ENCODE results near the gene NALCN.

The NALCN gene

DNA sequence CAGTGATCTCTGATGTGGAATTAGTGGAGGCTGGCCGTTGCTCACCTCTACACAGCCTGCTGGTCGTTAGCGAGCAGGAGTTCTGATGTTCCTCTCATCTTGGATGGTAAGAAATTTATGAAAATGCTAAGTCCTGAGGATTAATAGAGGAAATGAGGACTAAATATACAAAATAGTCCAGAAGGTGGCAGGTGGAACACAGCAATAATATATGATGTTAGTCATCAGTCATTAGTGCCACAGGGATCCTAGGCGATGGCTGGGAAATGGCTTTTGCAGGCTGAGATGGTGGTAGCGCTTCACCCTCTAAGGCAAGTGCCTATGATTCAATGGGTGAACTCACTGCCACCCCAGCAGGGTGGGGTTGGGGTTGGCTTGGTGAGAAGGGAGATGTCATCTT lies 403.1 kb downstream of the NALCN start:
- no peak for DNase-seq

DNA sequence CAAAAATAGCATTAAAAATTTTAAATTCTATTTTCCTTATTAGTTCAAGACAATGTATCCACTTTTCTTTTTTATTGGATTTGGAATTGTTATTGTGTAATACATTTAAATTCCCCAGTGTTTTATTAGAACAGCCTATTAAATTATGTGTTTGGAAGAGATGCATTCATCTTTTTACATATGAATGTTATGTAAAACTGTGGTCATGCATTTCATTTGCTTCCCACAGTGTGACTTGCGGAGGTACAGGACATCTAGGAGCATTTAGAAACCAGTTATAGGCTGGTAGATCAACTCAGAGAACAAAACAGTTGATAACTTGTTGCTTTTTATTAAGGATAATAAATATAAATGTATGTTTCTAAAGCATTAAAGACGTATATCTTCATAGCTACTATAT lies 406.2 kb downstream of the NALCN start:
- no peak for DNase-seq

DNA sequence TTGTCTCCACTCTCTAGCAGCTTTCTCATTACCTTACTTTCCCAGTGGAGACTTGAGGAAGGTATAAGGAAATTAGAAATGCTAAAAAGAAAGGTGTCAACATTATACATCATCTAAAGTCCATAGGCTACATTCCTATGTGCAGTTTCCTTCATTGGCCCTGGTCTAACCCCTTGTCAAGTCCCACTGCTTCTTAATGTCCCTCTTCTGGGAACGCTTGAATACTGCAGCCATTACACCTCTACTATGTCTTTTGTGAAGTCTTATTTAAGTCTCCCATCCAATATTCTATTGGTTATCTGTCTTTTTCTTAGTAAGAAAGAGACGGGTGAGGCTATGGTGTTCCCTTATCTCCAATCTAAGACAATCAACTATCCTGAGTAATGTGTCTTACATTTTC lies 409.1 kb downstream of the NALCN start:
- DNase-seq, result no peak

All from hematopoietic multipotent progenitor cell treated with erythropoietin and hydrocortisone succinate and interleukin-3 and kit ligand, for 6 days (in vitro differentiated cells).